H1 (cell line): ENCODE results near the gene APBB3. TPM values are rescaled to one million over a fixed set of nuclear protein-coding genes. Genes with fewer than 3 reads are reported as not detected.

Experiments used
- CTCF ChIA-PET: fragments of 300-600 bp; sonication (Branson Sonifier 250); formaldehyde crosslinking; loops from one replicate; lab custom pipeline; 2021; ENCODE audit not compliant: partially characterized antibody; lab: Charles Lee
- POLR2A ChIA-PET: fragments of 300-600 bp; sonication (Branson Sonifier 250); formaldehyde crosslinking; loops from one replicate; lab custom pipeline; 2021; ENCODE audit warnings: inconsistent platforms; ENCODE audit not compliant: partially characterized antibody; lab: Charles Lee
- DNase-seq, 2 experiments: peaks; one replicate each; pipeline versions ENCODE4 v3.0.0 to v3.0.0-alpha.2; 2010 to 2022; ENCODE audit warnings: low spot score in 2 of 2, low read depth in 1 of 2, mixed read lengths in 1 of 2
- FAIRE-seq: peaks from 2 replicates; lab custom pipeline; 2011; peaks lifted over from hg19 to GRCh38; lab: Jason Lieb, UNC
- H2AFZ ChIP-seq: 2 replicates; pipeline ENCODE4 v1.8.1; 2012; ENCODE audit warnings: low read length, inconsistent platforms
- H2AK5ac ChIP-seq: 2 replicates; pipeline ENCODE4 v1.6.1; 2013; ENCODE audit warnings: low read depth, low read length
- H2BK120ac ChIP-seq: replicated peaks from 2 replicates; pipeline ENCODE3; 2013; ENCODE audit warnings: low read depth, low read length, inconsistent platforms
- H2BK12ac ChIP-seq: 2 replicates; pipeline ENCODE4 v1.6.1; 2013; ENCODE audit warnings: low read depth, low read length
- H2BK15ac ChIP-seq: 2 replicates; pipeline ENCODE4 v1.6.1; 2013; ENCODE audit warnings: low read length
- H2BK20ac ChIP-seq: 2 replicates; pipeline ENCODE4 v1.6.1; 2013; ENCODE audit warnings: low read length
- H2BK5ac ChIP-seq: 2 replicates; pipeline ENCODE4 v1.6.1; 2013; ENCODE audit warnings: low read depth, low read length
- H3K14ac ChIP-seq: 2 replicates; pipeline ENCODE4 v1.6.1; 2013; ENCODE audit warnings: inconsistent platforms; ENCODE audit not compliant: insufficient read length
- H3K18ac ChIP-seq: 2 replicates; pipeline ENCODE4 v1.6.1; 2013; ENCODE audit warnings: low read length; ENCODE audit errors: extremely low read depth
- H3K23ac ChIP-seq: 2 replicates; pipeline ENCODE4 v1.6.1; 2013; ENCODE audit warnings: inconsistent platforms; ENCODE audit not compliant: insufficient read length
- H3K23me2 ChIP-seq: 2 replicates; pipeline ENCODE4 v1.6.1; 2013; ENCODE audit warnings: low read depth, low read length
- H3K27ac ChIP-seq: 2 replicates; pipeline ENCODE4 v1.6.1; 2011; ENCODE audit warnings: low read depth, low read length, inconsistent platforms
- H3K27me3 ChIP-seq, 4 experiments: replicated peaks in 1 of 4; 1 replicate in 1 of 4; 2 replicates in 3 of 4; pipeline versions ENCODE4 v1.6.1 to v1.8.1; 2011 to 2013; ENCODE audit warnings: low read length in 3 of 4, mild to moderate bottlenecking in 3 of 4, inconsistent platforms in 2 of 4, mixed read lengths in 2 of 4, moderate library complexity in 1 of 4; ENCODE audit not compliant: control insufficient read depth in 3 of 4, insufficient read depth in 3 of 4; ENCODE audit errors: extremely low read depth in 1 of 4
- H3K36me3 ChIP-seq, 4 experiments: 2 replicates each; pipeline versions ENCODE4 v1.6.1 to v1.8.1; 2011 to 2013; ENCODE audit warnings: mild to moderate bottlenecking in 4 of 4, low read length in 3 of 4, moderate library complexity in 2 of 4, control low read depth in 1 of 4, inconsistent platforms in 1 of 4; ENCODE audit not compliant: insufficient read depth in 4 of 4, control insufficient read depth in 2 of 4
- H3K4ac ChIP-seq: replicated peaks from 2 replicates; pipeline ENCODE3; 2013; ENCODE audit warnings: low read length, low read depth, mixed read lengths, inconsistent platforms; ENCODE audit not compliant: insufficient read length
- H3K4me1 ChIP-seq, 4 experiments: replicated peaks in 1 of 4; 1 replicate in 1 of 4; 2 replicates in 3 of 4; pipeline versions ENCODE4 v1.6.1 to v1.8.1; 2011 to 2013; ENCODE audit warnings: low read length in 3 of 4, inconsistent platforms in 2 of 4, mixed read lengths in 1 of 4; ENCODE audit not compliant: insufficient read depth in 4 of 4, control insufficient read depth in 3 of 4
- H3K4me2 ChIP-seq, 2 experiments: 2 replicates each; pipeline versions ENCODE4 v1.6.1 to v1.8.1; 2011 to 2013; ENCODE audit warnings: low read depth in 2 of 2, low read length in 2 of 2, control low read depth in 1 of 2, inconsistent platforms in 1 of 2, mild to moderate bottlenecking in 1 of 2; ENCODE audit not compliant: insufficient read depth in 1 of 2
- H3K4me3 ChIP-seq, 4 experiments: fragments of 200-600, 300-600 bp in 1 of 4; sonication (generic), shearing (Covaris generic), sonication (Bioruptor Twin) in 1 of 4; 2 replicates each; pipeline versions ENCODE4 v1.5.1 to v1.8.1; 2011 to 2016; ENCODE audit warnings: low read length in 4 of 4, low read depth in 3 of 4, control low read depth in 2 of 4, inconsistent platforms in 2 of 4, mild to moderate bottlenecking in 2 of 4, mixed read lengths in 1 of 4, moderate library complexity in 1 of 4; ENCODE audit not compliant: insufficient read depth in 2 of 4; ENCODE audit errors: extremely low read depth in 1 of 4
- H3K56ac ChIP-seq: replicated peaks from 2 replicates; pipeline ENCODE3; 2013; ENCODE audit warnings: low read depth, mild to moderate bottlenecking, mixed read lengths, low read length, inconsistent platforms; ENCODE audit not compliant: insufficient read length
- H3K79me1 ChIP-seq: 2 replicates; pipeline ENCODE4 v1.6.1; 2013; ENCODE audit warnings: low read depth, low read length, control low read depth
- H3K79me2 ChIP-seq, 2 experiments: 2 replicates each; pipeline versions ENCODE4 v1.6.1 to v1.8.1; 2012 to 2013; ENCODE audit warnings: low read length in 2 of 2, mild to moderate bottlenecking in 2 of 2, inconsistent platforms in 1 of 2; ENCODE audit not compliant: insufficient read depth in 2 of 2, control insufficient read depth in 1 of 2
- H3K9ac ChIP-seq, 4 experiments: replicated peaks in 1 of 4; 1 replicate in 1 of 4; 2 replicates in 3 of 4; pipeline versions ENCODE4 v1.6.1 to v1.8.1; 2011 to 2013; ENCODE audit warnings: low read depth in 3 of 4, low read length in 3 of 4, control low read depth in 2 of 4, mild to moderate bottlenecking in 2 of 4, moderate library complexity in 2 of 4, inconsistent platforms in 1 of 4; ENCODE audit errors: extremely low read depth in 1 of 4
- H3K9me3 ChIP-seq, 2 experiments: 2 replicates each; pipeline versions ENCODE4 v1.6.1 to v1.8.1; 2012 to 2013; ENCODE audit warnings: mild to moderate bottlenecking in 2 of 2, moderate library complexity in 2 of 2, control low read depth in 1 of 2, inconsistent platforms in 1 of 2, low read depth in 1 of 2, low read length in 1 of 2, mixed read lengths in 1 of 2; ENCODE audit not compliant: insufficient read depth in 2 of 2
- H4K20me1 ChIP-seq, 2 experiments: replicated peaks in 1 of 2; 2 replicates each; pipeline versions ENCODE3 to v1.8.1; 2011 to 2013; ENCODE audit warnings: inconsistent platforms in 2 of 2, low read length in 2 of 2, mild to moderate bottlenecking in 1 of 2; ENCODE audit not compliant: insufficient read depth in 2 of 2, control insufficient read depth in 1 of 2
- H4K5ac ChIP-seq: 2 replicates; pipeline ENCODE4 v1.6.1; 2013; ENCODE audit warnings: low read length, low read depth, mixed read lengths, inconsistent platforms; ENCODE audit not compliant: insufficient read length
- H4K8ac ChIP-seq: 2 replicates; pipeline ENCODE4 v1.8.0; 2013; ENCODE audit warnings: mild to moderate bottlenecking, moderate library complexity, low read length, inconsistent platforms; ENCODE audit not compliant: insufficient read depth; ENCODE audit errors: extremely low read depth
- H4K91ac ChIP-seq: replicated peaks from 2 replicates; pipeline ENCODE3; 2013; ENCODE audit warnings: low read length, mixed read lengths, inconsistent platforms; ENCODE audit not compliant: insufficient read length
- ATF3 ChIP-seq: IDR thresholded peaks from 2 replicates; pipeline ENCODE4 v1.6.1; 2011; ENCODE audit warnings: low read depth, mild to moderate bottlenecking, low read length; ENCODE audit not compliant: insufficient read depth
- CEBPB ChIP-seq: IDR thresholded peaks from 2 replicates; pipeline ENCODE4 v1.6.1; 2012; ENCODE audit warnings: low read depth, low read length
- CHD2 ChIP-seq: IDR thresholded peaks from 2 replicates; pipeline ENCODE4 v1.6.1; 2012; ENCODE audit warnings: low read length, improper control_type of control experiment
- GABPA ChIP-seq: IDR thresholded peaks from 2 replicates; pipeline ENCODE4 v1.6.1; 2011; ENCODE audit warnings: mild to moderate bottlenecking, low read length, moderate library complexity, borderline replicate concordance; ENCODE audit not compliant: insufficient read depth
- RNF2 ChIP-seq: fragments of 200-900, 300-1000 bp; sonication (generic); IDR thresholded peaks from 2 replicates; pipeline ENCODE4 v1.7.1; 2016; ENCODE audit warnings: borderline replicate concordance, low read depth, mild to moderate bottlenecking, antibody characterized with exemption, low read length; ENCODE audit not compliant: poor library complexity, severe bottlenecking; ENCODE audit errors: missing control alignments
- RXRA ChIP-seq: IDR thresholded peaks from 2 replicates; pipeline ENCODE4 v1.6.1; 2011; ENCODE audit warnings: low read depth, mild to moderate bottlenecking, low read length, moderate library complexity; ENCODE audit not compliant: insufficient read depth
- SIX5 ChIP-seq: IDR thresholded peaks from 2 replicates; pipeline ENCODE4 v1.6.1; 2011; ENCODE audit warnings: mild to moderate bottlenecking, low read depth, low read length
- SP1 ChIP-seq: IDR thresholded peaks from 2 replicates; pipeline ENCODE4 v1.6.1; 2011; ENCODE audit warnings: low read depth, low read length
- SP2 ChIP-seq: IDR thresholded peaks from 2 replicates; pipeline ENCODE4 v1.6.1; 2012; ENCODE audit warnings: mild to moderate bottlenecking, low read length, inconsistent platforms
- TBP ChIP-seq: IDR thresholded peaks from 2 replicates; pipeline ENCODE4 v1.6.1; 2011; ENCODE audit warnings: low read depth, low read length, improper control_type of control experiment
- TEAD4 ChIP-seq: IDR thresholded peaks from 2 replicates; pipeline ENCODE4 v1.6.1; 2012; ENCODE audit warnings: low read depth, low read length, inconsistent platforms, mixed read lengths
- WGBS, 2 experiments: shearing (Covaris generic) in 1 of 2; methylation state at CpG; one replicate each; pipeline versions ENCODE4 v1.1.6 to v1.1.7; 2013 to 2015; ENCODE audit warnings: low lambda C conversion rate in 2 of 2, mixed read lengths in 2 of 2, inconsistent platforms in 1 of 2, low coverage in 1 of 2, missing lambda C conversion rate in 1 of 2; ENCODE audit not compliant: insufficient replicate concordance in 2 of 2, insufficient coverage in 1 of 2, insufficient read length in 1 of 2; ENCODE audit errors: extremely low coverage in 1 of 2, missing lambda C conversion rate in 1 of 2; 5-methylcytosine and 5-hydroxymethylcytosine counted together
- polyA plus RNA-seq, 7 experiments: library from polyadenylated mRNA; depleted of rRNA in 3 of 7; stranded (reverse) in 5 of 7; unstranded in 2 of 7; fragments of >200 nt in 5 of 7; fragments of 200-250 nt in 2 of 7; gene quantifications; 1 replicate in 5 of 7; 2 replicates in 1 of 7; 4 replicates in 1 of 7; pipeline versions ENCODE4 v1.2.1 to v1.2.3, GENCODE V29; 2011 to 2013; ENCODE audit warnings: missing spikeins in 2 of 7, mixed read lengths in 2 of 7
- total RNA-seq: library from RNA; stranded (reverse); fragmentation: NEBNext Ultra II Directional; extraction: Animal tissue kit (Norgen Biotek cat#: 25700); gene quantifications from 2 replicates; pipeline ENCODE4 v1.2.1, GENCODE V29; 2021

Gene APBB3
- total and polyA plus RNA-seq, 2 of the 8 experiments (the other 6 are each of a cell fraction or from before 2014, with no cell fraction given), result 16.0 to 21.9 TPM

DNA sequence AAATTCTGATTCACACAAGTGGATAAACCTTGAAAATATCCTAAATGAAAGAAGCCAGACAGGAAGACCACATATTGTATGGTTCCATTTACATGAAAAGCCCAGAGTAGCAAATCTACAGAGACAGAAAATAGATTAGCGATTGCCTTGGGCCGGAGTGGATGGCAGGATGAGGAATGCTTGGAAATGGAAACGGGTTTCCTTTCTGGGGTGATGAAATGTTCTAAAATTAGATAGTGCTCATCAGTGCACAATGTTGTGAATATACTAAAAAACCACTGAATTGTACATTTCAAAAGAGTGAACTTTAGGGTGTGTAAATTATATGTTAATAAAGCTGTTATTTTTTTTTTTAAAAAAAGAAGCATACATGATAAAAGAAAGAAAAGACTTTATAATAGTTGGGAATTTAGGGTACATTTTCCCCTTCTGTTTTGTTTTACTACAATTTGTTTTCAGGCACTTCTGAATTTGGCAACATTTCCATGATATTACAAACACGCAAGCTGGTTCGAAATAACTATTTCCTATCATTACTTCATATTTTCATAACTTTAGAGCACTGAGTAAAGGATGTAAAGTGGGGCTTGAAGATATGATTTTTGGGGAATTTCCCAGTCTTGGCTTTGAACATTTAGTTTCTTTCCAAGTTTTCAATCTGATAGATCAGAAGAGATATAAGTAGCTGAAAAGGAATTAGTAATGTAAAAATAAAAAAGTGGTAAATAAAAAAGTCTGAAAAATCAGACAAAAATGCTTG is 24.1 kb upstream of the APBB3 start:
- Histone ChIP-seq H2AFZ (no peak overlapping the region), H3K27me3 (no peaks in the 10 kb centered on the region), H3K79me1 (no peaks in the 10 kb centered on the region), H2BK120ac (no peak overlapping the region), H3K36me3 (no peaks in the 10 kb centered on the region), H3K4ac (no peak overlapping the region), H2BK12ac (no peak overlapping the region), H3K79me2 (no peaks in the 10 kb centered on the region), H4K20me1 (no peaks in the 10 kb centered on the region), H2BK5ac (no peak overlapping the region), H4K8ac (no peak overlapping the region), H3K27ac (no peak overlapping the region), H3K9ac (no peak overlapping the region), H2BK15ac (no peak overlapping the region), H4K5ac (no peak overlapping the region), H2AK5ac (no peak overlapping the region), H3K9me3 (0 out of 4 replicates have a peak, but pooled peaks cover 0 to 2% of the 10 kb centered on the region in 2 experiments), H3K18ac (no peak overlapping the region), H3K4me1 (no peaks in the 10 kb centered on the region), H2BK20ac (no peak overlapping the region), H3K23me2 (peaks cover 1% of the 10 kb centered on the region; the same call in 1 of the 2 replicates), H3K4me3 (no peak overlapping the region), H3K4me2 (no peak overlapping the region), H3K23ac (no peak overlapping the region), H3K56ac (no peak overlapping the region), H3K14ac (no peak overlapping the region), H4K91ac (no peak overlapping the region)
- DNase-seq (no peak), FAIRE-seq (no peak)
- POLR2A ChIA-PET, result no interaction called here
- CTCF ChIA-PET, result interaction anchor here (1.1 kb wide), 1 partner anchor 22 kb away, joined by 3 read pairs; no protein-coding TSS in a partner anchor
- WGBS, 2 experiments, result 95% methylated on average over 5 of the region's 5 CpGs; no CpG with 5 or more reads in 1 of the 2 experiments
- TF ChIP-seq CEBPB (no peak), SIX5 (no peak), TEAD4 (no peak), SP1 (no peak), RXRA (no peak), ATF3 (no peak), TBP (no peak), GABPA (no peak), CHD2 (no peak), RNF2 (no peak), SP2 (no peak)
